HG03025 (cell line): Measurements from ENCODE around the gene IKZF1.

Experiments used
- ATAC-seq: cut with Tn5 transposase; IDR thresholded peaks from one replicate; pipeline ENCODE4 v1.9.1; 2021; ENCODE audit warnings: mild to moderate bottlenecking, moderate library complexity; ENCODE audit not compliant: unreplicated experiment, low FRiP score

Gene IKZF1

GRCh38 chr7:50282813-50283605 lies 21.5 kb upstream of the IKZF1 start:
- no peak for ATAC-seq

GRCh38 chr7:50283731-50284130 lies 20.8 kb upstream of the IKZF1 start:
- ATAC-seq: no peak

- no peak for ATAC-seq
Measured at GRCh38 chr7:50284296-50284695, 20.2 kb upstream of the IKZF1 start.

- no peak for ATAC-seq
Measured at GRCh38 chr7:50285269-50285668, 19.2 kb upstream of the IKZF1 start.

- no peak for ATAC-seq
Measured at GRCh38 chr7:50287129-50287528, 17.4 kb upstream of the IKZF1 start.

- ATAC-seq: no peak
Measured at GRCh38 chr7:50292165-50292757, 12.3 kb upstream of the IKZF1 start.

GRCh38 chr7:50292763-50293162 lies 11.8 kb upstream of the IKZF1 start:
- no peak for ATAC-seq

GRCh38 chr7:50293509-50294179 lies 10.9 kb upstream of the IKZF1 start:
- peak; percentile 61 for ATAC-seq

- ATAC-seq: no peak
Measured at GRCh38 chr7:50295133-50295532, 9.4 kb upstream of the IKZF1 start.

GRCh38 chr7:50296799-50297198 lies 7.7 kb upstream of the IKZF1 start:
- no peak for ATAC-seq

GRCh38 chr7:50298811-50299562 lies 5.5 kb upstream of the IKZF1 start:
- ATAC-seq: no peak

GRCh38 chr7:50300336-50300735 lies 4.2 kb upstream of the IKZF1 start:
- no peak for ATAC-seq

GRCh38 chr7:50302486-50303334 lies 1.8 kb upstream of the IKZF1 start:
- ATAC-seq: no peak

GRCh38 chr7:50303335-50304128 lies 984 bp upstream of the IKZF1 start:
- ATAC-seq: peak; percentile 15

- ATAC-seq: peak; percentile 44
Measured at GRCh38 chr7:50304911-50305582, 531 bp downstream of the IKZF1 start.

- ATAC-seq: no peak
Measured at GRCh38 chr7:50305583-50306493, 1.3 kb downstream of the IKZF1 start.

GRCh38 chr7:50306494-50307367 lies 2.2 kb downstream of the IKZF1 start:
- ATAC-seq: no peak
